Ishikawa (cell line): ENCODE data around the gene ADCY1.

Experiments
- CEBPB ChIP-seq: IDR thresholded peaks from 2 replicates; pipeline ENCODE4 v1.6.1; 2012
- CREB1 ChIP-seq: IDR thresholded peaks from 2 replicates; pipeline ENCODE4 v1.6.1; 2012; ENCODE audit warnings: low read depth
- EGR1 ChIP-seq: IDR thresholded peaks from 2 replicates; pipeline ENCODE4 v1.6.1; 2012
- EP300 ChIP-seq: IDR thresholded peaks from 2 replicates; pipeline ENCODE4 v1.6.1; 2012; ENCODE audit warnings: borderline replicate concordance
- FOXM1 ChIP-seq: IDR thresholded peaks from 2 replicates; pipeline ENCODE4 v1.6.1; 2012; ENCODE audit warnings: low read depth, borderline replicate concordance
- MAX ChIP-seq: IDR thresholded peaks from 2 replicates; pipeline ENCODE4 v1.6.1; 2012
- NFIC ChIP-seq: IDR thresholded peaks from 2 replicates; pipeline ENCODE4 v1.6.1; 2012
- RAD21 ChIP-seq: IDR thresholded peaks from 2 replicates; pipeline ENCODE4 v1.6.1; 2012; ENCODE audit warnings: low read depth
- REST ChIP-seq: IDR thresholded peaks from 2 replicates; pipeline ENCODE4 v1.6.1; 2012; ENCODE audit warnings: low read depth, mild to moderate bottlenecking
- TAF1 ChIP-seq: IDR thresholded peaks from 2 replicates; pipeline ENCODE4 v1.6.1; 2012; ENCODE audit warnings: low read depth, mild to moderate bottlenecking
- TCF12 ChIP-seq: IDR thresholded peaks from 2 replicates; pipeline ENCODE4 v1.6.1; 2012; ENCODE audit warnings: low read depth
- TEAD4 ChIP-seq: IDR thresholded peaks from 2 replicates; pipeline ENCODE4 v1.6.1; 2012
- USF1 ChIP-seq: IDR thresholded peaks from 2 replicates; pipeline ENCODE4 v1.6.1; 2012
- YY1 ChIP-seq: IDR thresholded peaks from 2 replicates; pipeline ENCODE4 v1.6.1; 2012; ENCODE audit warnings: low read depth
- ZBTB7A ChIP-seq: IDR thresholded peaks from 2 replicates; pipeline ENCODE4 v1.6.1; 2012; ENCODE audit warnings: low read depth

ADCY1 gene

GRCh38 chr7:45698303-45699014 is 124.3 kb downstream of the ADCY1 start:
- no peak for TF ChIP-seq FOXM1
- TF ChIP-seq USF1 = no peak
- TF ChIP-seq CEBPB = no peak
- no peak for TF ChIP-seq RAD21
- TF ChIP-seq NFIC = no peak
- TF ChIP-seq MAX = no peak
- TF ChIP-seq EGR1 = no peak

- TF ChIP-seq FOXM1 = no peak
These were observed 124.8 kb downstream of the ADCY1 start for GRCh38 chr7:45699015-45699309.

- TF ChIP-seq TAF1 = no peak
- no peak for TF ChIP-seq YY1
- TF ChIP-seq ZBTB7A = no peak
These were observed 125.7 kb downstream of the ADCY1 start for GRCh38 chr7:45699726-45700390.

GRCh38 chr7:45700556-45700955 is 126.4 kb downstream of the ADCY1 start:
- TF ChIP-seq CREB1 (no peak), ZBTB7A (no peak), FOXM1 (no peak), YY1 (no peak), TEAD4 (no peak), MAX (no peak), RAD21 (no peak), TCF12 (no peak), CEBPB (no peak), REST (no peak)

- TF ChIP-seq REST (no peak), TCF12 (no peak), MAX (no peak), USF1 (no peak), YY1 (no peak), ZBTB7A (no peak), EGR1 (no peak), CEBPB (no peak), RAD21 (no peak), EP300 (no peak), TEAD4 (no peak), NFIC (no peak), TAF1 (no peak)
These were observed 127.7 kb downstream of the ADCY1 start for GRCh38 chr7:45701701-45702510.

GRCh38 chr7:45702751-45703150 is 128.6 kb downstream of the ADCY1 start:
- TF ChIP-seq USF1 (no peak), YY1 (no peak), TCF12 (no peak), EGR1 (no peak), EP300 (no peak), CEBPB (no peak), ZBTB7A (no peak), RAD21 (no peak), MAX (no peak), CREB1 (no peak), TEAD4 (no peak), FOXM1 (no peak), REST (no peak), TAF1 (no peak), NFIC (no peak)
